ENCODE measurements around the gene ANXA1. TPM values are rescaled to one million over a fixed set of nuclear protein-coding genes. Genes with fewer than 3 reads are reported as not detected.

The ANXA1 gene
- total RNA-seq, 1 donor from 2014 or later: 189 TPM

GRCh38 chr9:73216100-73216499, 64.4 kb downstream of the ANXA1 start:
- no peak for TF ChIP-seq CTCF (IDR thresholded peaks at IDR 0.05; ENCODE audit: insufficient read depth, low read length, poor library complexity, severe bottlenecking)

More at GRCh38 chr9:73216100-73216499, 64.4 kb downstream of the ANXA1 start:
- H3K4me3 ChIP-seq (ENCODE audit: low read depth, low read length): no peak overlapping the region
- no peak for DNase-seq (ENCODE audit: low read depth)
- no peaks in the 10 kb centered on the region for H3K27me3 ChIP-seq (ENCODE audit: control insufficient read depth, insufficient read depth, low read length)
- no peaks in the 10 kb centered on the region for H3K36me3 ChIP-seq (ENCODE audit: control insufficient read depth, insufficient read depth, low read length)

Other genes starting within 250 kb of the ANXA1 start
- gene ALDH1A1, start 198.8 kb upstream of the ANXA1 start, total RNA-seq: 1.6 and 3.6 TPM in 2 replicates